Smooth muscle cell (in vitro differentiated cells): ENCODE data around the gene QARS1. TPM values are rescaled to one million over a fixed set of nuclear protein-coding genes. Genes with fewer than 3 reads are reported as not detected.

ENCODE experiments used
- DNase-seq: peaks from one replicate; lab custom pipeline; 2025; ENCODE audit not compliant: unreplicated experiment; lab: John Stamatoyannopoulos, UW
- H2AFZ ChIP-seq: fragments of 200-600 bp; sonication (generic); 2 replicates; pipeline ENCODE4 v1.6.0; 2016; ENCODE audit warnings: antibody characterized with exemption, low read depth, mild to moderate bottlenecking
- H3F3A ChIP-seq: fragments of 200-600 bp; sonication (generic); 2 replicates; pipeline ENCODE4 v1.6.0; 2017; ENCODE audit warnings: antibody characterized with exemption, low read depth
- H3K27ac ChIP-seq: fragments of 200-600 bp; sonication (generic); 2 replicates; pipeline ENCODE4 v1.5.1; 2016; ENCODE audit warnings: low read depth, mild to moderate bottlenecking
- H3K27me3 ChIP-seq: fragments of 200-600 bp; sonication (generic); 2 replicates; pipeline ENCODE4 v1.6.1; 2016; ENCODE audit warnings: low read depth, mild to moderate bottlenecking
- H3K36me3 ChIP-seq: fragments of 200-600 bp; sonication (generic); 2 replicates; pipeline ENCODE4 v1.5.1; 2016; ENCODE audit warnings: low read depth
- H3K4me1 ChIP-seq: fragments of 200-600 bp; sonication (generic); 2 replicates; pipeline ENCODE4 v1.5.1; 2016; ENCODE audit warnings: low read depth
- H3K4me2 ChIP-seq: fragments of 200-600 bp; sonication (generic); 2 replicates; pipeline ENCODE4 v1.6.0; 2016; ENCODE audit warnings: mild to moderate bottlenecking
- H3K4me3 ChIP-seq: fragments of 200-600 bp; sonication (generic); 2 replicates; pipeline ENCODE4 v1.5.1; 2016; ENCODE audit warnings: mild to moderate bottlenecking
- H3K79me2 ChIP-seq: fragments of 200-600 bp; sonication (generic); 2 replicates; pipeline ENCODE4 v1.6.0; 2016; ENCODE audit warnings: low read depth, mild to moderate bottlenecking
- H3K9ac ChIP-seq: fragments of 200-600 bp; sonication (generic); 2 replicates; pipeline ENCODE4 v1.6.0; 2016; ENCODE audit warnings: low read depth
- H3K9me3 ChIP-seq: fragments of 200-600 bp; sonication (generic); replicated peaks from 2 replicates; pipeline ENCODE4 v1.5.1; 2016; ENCODE audit warnings: low read depth
- H4K20me1 ChIP-seq: fragments of 200-600 bp; sonication (generic); 2 replicates; pipeline ENCODE4 v1.6.0; 2016; ENCODE audit warnings: low read depth
- CTCF ChIP-seq: fragments of 200-600 bp; sonication (generic); IDR thresholded peaks from 2 replicates; pipeline ENCODE4 v1.5.1; 2017; ENCODE audit warnings: borderline replicate concordance, mild to moderate bottlenecking, antibody characterized with exemption; ENCODE audit not compliant: insufficient read depth, poor library complexity, severe bottlenecking
- WGBS: methylation state at CpG from one replicate; pipeline ENCODE4 v1.1.7; 2016; ENCODE audit warnings: low lambda C conversion rate; 5-methylcytosine and 5-hydroxymethylcytosine counted together
- polyA plus RNA-seq: library from polyadenylated mRNA; unstranded; fragments of >200 nt; fragmentation: Nextera tagmentation; extraction: Ambion mirVana; gene quantifications from 2 replicates; pipeline ENCODE4 v1.2.1, GENCODE V29; 2016
- total RNA-seq: library from RNA; depleted of rRNA; stranded (reverse); fragments of >200 nt; gene quantifications from 2 replicates; pipeline ENCODE4 v1.2.3, GENCODE V29; 2014

Gene QARS1
- total and polyA plus RNA-seq, 2 experiments from 2014 or later = 114 to 135 TPM

DNA sequence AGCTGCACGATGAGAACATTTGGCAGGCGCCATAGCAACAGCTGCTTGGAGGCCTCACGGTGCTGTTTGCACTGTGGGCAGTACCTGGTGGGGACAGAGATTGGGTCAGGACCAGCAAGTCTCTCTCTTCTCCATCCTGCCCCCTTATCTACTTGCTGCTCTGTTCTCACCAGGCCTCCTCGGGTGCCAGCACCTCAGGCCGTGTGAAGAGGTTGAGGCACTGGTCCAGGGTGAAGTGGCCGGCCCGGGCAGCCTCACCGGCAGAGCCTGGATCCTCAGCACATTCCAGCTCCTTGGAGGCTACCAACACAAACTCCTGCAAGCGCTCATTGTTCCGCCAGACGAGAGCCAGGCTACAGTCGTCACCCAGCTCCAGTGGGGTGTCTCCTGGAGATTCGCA is 6.2 kb upstream of the QARS1 start:
- no peaks in the 10 kb centered on the region for H3K4me1 ChIP-seq
- H3K9ac ChIP-seq = no peak overlapping the region
- H4K20me1 ChIP-seq = no peaks in the 10 kb centered on the region
- no peak overlapping the region for H3K4me2 ChIP-seq
- no peaks in the 10 kb centered on the region for H3K9me3 ChIP-seq
- no peaks in the 10 kb centered on the region for H3F3A ChIP-seq
- WGBS = 97% methylated on average over 13 of the region's 13 CpGs
- H3K27ac ChIP-seq = no peak overlapping the region
- H3K27me3 ChIP-seq = no peaks in the 10 kb centered on the region
- DNase-seq = no peak
- H3K36me3 ChIP-seq = no peaks in the 10 kb centered on the region
- H3K4me3 ChIP-seq = no peak overlapping the region
- TF ChIP-seq CTCF = no peak
- no peaks in the 10 kb centered on the region for H3K79me2 ChIP-seq
- H2AFZ ChIP-seq = no peak overlapping the region

GRCh38 chr3:49108346-49108745 is 3.8 kb upstream of the QARS1 start:
- Histone ChIP-seq H3K4me1 (peaks cover 11% of the 10 kb centered on the region), H2AFZ (no peak overlapping the region), H3K27ac (no peak overlapping the region), H3K9ac (no peak overlapping the region), H4K20me1 (no peaks in the 10 kb centered on the region), H3K4me2 (no peak overlapping the region), H3K36me3 (no peaks in the 10 kb centered on the region), H3K9me3 (no peaks in the 10 kb centered on the region), H3K79me2 (peaks cover 12% of the 10 kb centered on the region), H3K4me3 (no peak overlapping the region), H3F3A (no peaks in the 10 kb centered on the region), H3K27me3 (no peaks in the 10 kb centered on the region)
- no peak for DNase-seq
- TF ChIP-seq CTCF = no peak
- WGBS = 93% methylated on average over 14 of the region's 14 CpGs

- no peaks in the 10 kb centered on the region for H3K9me3 ChIP-seq
- H3K79me2 ChIP-seq = peaks cover 18% of the 10 kb centered on the region
- no peaks in the 10 kb centered on the region for H3F3A ChIP-seq
- H4K20me1 ChIP-seq = no peaks in the 10 kb centered on the region
- H3K27me3 ChIP-seq = no peaks in the 10 kb centered on the region
- H3K4me1 ChIP-seq = peaks cover 11% of the 10 kb centered on the region
- H2AFZ ChIP-seq = peak overlapping the region; percentile 91
- H3K36me3 ChIP-seq = peaks cover 5% of the 10 kb centered on the region
- H3K4me3 ChIP-seq = peak overlapping the region; percentile 97
- H3K4me2 ChIP-seq = peak overlapping the region; percentile 100
- TF ChIP-seq CTCF = no peak
- peak overlapping the region; percentile 96 for H3K27ac ChIP-seq
- DNase-seq = no peak
- peak overlapping the region; percentile 88 for H3K9ac ChIP-seq
- WGBS = 14% methylated on average over 8 of the region's 8 CpGs
These were observed 518 bp downstream of the QARS1 start for GRCh38 chr3:49104052-49104426.

- Histone ChIP-seq H3K9me3 (no peaks in the 10 kb centered on the region), H3K79me2 (peaks cover 18% of the 10 kb centered on the region), H3K27ac (no peak overlapping the region), H3K36me3 (peaks cover 5% of the 10 kb centered on the region), H3F3A (peaks cover 14% of the 10 kb centered on the region), H3K4me3 (no peak overlapping the region), H2AFZ (no peak overlapping the region), H3K27me3 (no peaks in the 10 kb centered on the region), H4K20me1 (no peaks in the 10 kb centered on the region), H3K4me1 (peaks cover 6% of the 10 kb centered on the region), H3K9ac (no peak overlapping the region), H3K4me2 (no peak overlapping the region)
- 98% methylated on average over 11 of the region's 11 CpGs for WGBS
- DNase-seq = no peak
- no peak for TF ChIP-seq CTCF
These were observed 4.4 kb downstream of the QARS1 start for GRCh38 chr3:49100046-49100615.
